CD14-positive monocyte (primary cell): ENCODE measurements around the gene SERPINB1. TPM values are rescaled to one million over a fixed set of nuclear protein-coding genes. Genes with fewer than 3 reads are reported as not detected.

Source experiments
- DNase-seq, 3 donors: peaks; one replicate each; pipeline ENCODE4 v3.0.0-alpha.2; 2011 to 2022
- H2AFZ ChIP-seq: 2 replicates; pipeline ENCODE4 v1.6.0; 2012; ENCODE audit warnings: mild to moderate bottlenecking, low read depth, low read length, inconsistent platforms; ENCODE audit not compliant: insufficient read depth, poor library complexity, severe bottlenecking
- H3K27ac ChIP-seq, 2 donors: 1 replicate in 1 of 2; 2 replicates in 1 of 2; pipeline ENCODE4 v1.5.1; 2012 to 2013; ENCODE audit warnings: low read length in 2 of 2, control low read depth in 1 of 2, inconsistent platforms in 1 of 2, low read depth in 1 of 2, mild to moderate bottlenecking in 1 of 2
- H3K27me3 ChIP-seq, 2 donors: one replicate each; pipeline versions ENCODE4 v1.6.0 to v1.6.1; 2011 to 2013; ENCODE audit warnings: low read length in 2 of 2; ENCODE audit not compliant: control insufficient read depth in 2 of 2, insufficient read depth in 2 of 2
- H3K36me3 ChIP-seq, 2 donors: replicated peaks in 1 of 2; 1 replicate in 1 of 2; 2 replicates in 1 of 2; pipeline versions ENCODE4 v1.5.1 to v1.6.1; 2012 to 2013; ENCODE audit warnings: low read length in 2 of 2, control low read depth in 1 of 2, inconsistent platforms in 1 of 2, mild to moderate bottlenecking in 1 of 2; ENCODE audit not compliant: insufficient read depth in 2 of 2, control insufficient read depth in 1 of 2
- H3K4me1 ChIP-seq, 2 donors: 1 replicate in 1 of 2; 2 replicates in 1 of 2; pipeline versions ENCODE4 v1.5.1 to v1.6.1; 2012 to 2013; ENCODE audit warnings: low read length in 2 of 2, control low read depth in 1 of 2, inconsistent platforms in 1 of 2, mild to moderate bottlenecking in 1 of 2, moderate library complexity in 1 of 2; ENCODE audit not compliant: insufficient read depth in 2 of 2, control insufficient read depth in 1 of 2
- H3K4me2 ChIP-seq: replicated peaks from 2 replicates; pipeline ENCODE3; 2012; ENCODE audit warnings: low read length, moderate library complexity, mild to moderate bottlenecking; ENCODE audit not compliant: poor library complexity, severe bottlenecking; ENCODE audit errors: extremely low read depth
- H3K4me3 ChIP-seq, 3 experiments: fragments of 200-600 bp in 1 of 3; sonication (generic) in 1 of 3; replicated peaks in 1 of 3; 1 replicate in 2 of 3; 2 replicates in 1 of 3; pipeline ENCODE4 v1.5.1; 2011 to 2013; ENCODE audit warnings: low read length in 3 of 3, mild to moderate bottlenecking in 3 of 3, control low read depth in 2 of 3, low read depth in 2 of 3, inconsistent platforms in 1 of 3, moderate library complexity in 1 of 3
- H3K79me2 ChIP-seq: 2 replicates; pipeline ENCODE4 v1.6.0; 2012; ENCODE audit warnings: mild to moderate bottlenecking, control low read depth, inconsistent platforms, low read length, moderate library complexity; ENCODE audit not compliant: insufficient read depth
- H3K9ac ChIP-seq: 2 replicates; pipeline ENCODE4 v1.6.0; 2017; ENCODE audit warnings: low read length, mild to moderate bottlenecking; ENCODE audit not compliant: insufficient read depth, poor library complexity, severe bottlenecking
- H3K9me3 ChIP-seq, 2 donors: replicated peaks in 1 of 2; 1 replicate in 1 of 2; 2 replicates in 1 of 2; pipeline versions ENCODE4 v1.5.1 to v1.6.1; 2012 to 2013; ENCODE audit warnings: low read length in 2 of 2, control low read depth in 1 of 2; ENCODE audit not compliant: control insufficient read depth in 1 of 2, insufficient read depth in 1 of 2
- H4K20me1 ChIP-seq: 2 replicates; pipeline ENCODE4 v1.6.0; 2012; ENCODE audit warnings: mild to moderate bottlenecking, low read length, control low read depth, moderate library complexity; ENCODE audit not compliant: insufficient read depth
- H3K27ac Mint-ChIP-seq, 7 donors: one replicate each; pipeline ENCODE4 v1.8.0; 2020; ENCODE audit warnings: mild to moderate bottlenecking in 7 of 7, mixed read lengths in 7 of 7, moderate library complexity in 6 of 7, inconsistent platforms in 2 of 7
- H3K27me3 Mint-ChIP-seq, 3 donors: one replicate each; pipeline ENCODE4 v1.8.0; 2021 to 2022; ENCODE audit warnings: low read depth in 3 of 3, mild to moderate bottlenecking in 3 of 3, mixed read lengths in 3 of 3, moderate library complexity in 3 of 3, inconsistent platforms in 1 of 3
- H3K36me3 Mint-ChIP-seq, 2 donors: one replicate each; pipeline ENCODE4 v1.8.0; 2020; ENCODE audit warnings: mixed read lengths in 2 of 2, inconsistent platforms in 1 of 2, mild to moderate bottlenecking in 1 of 2
- H3K4me1 Mint-ChIP-seq: one replicate; pipeline ENCODE4 v1.8.0; 2020; ENCODE audit warnings: mild to moderate bottlenecking, mixed read lengths
- H3K4me3 Mint-ChIP-seq, 2 donors: one replicate each; pipeline ENCODE4 v1.8.0; 2020; ENCODE audit warnings: mild to moderate bottlenecking in 2 of 2, mixed read lengths in 2 of 2, moderate library complexity in 1 of 2
- H3K9me3 Mint-ChIP-seq, 7 donors: one replicate each; pipeline ENCODE4 v1.8.0; 2020 to 2022; ENCODE audit warnings: mixed read lengths in 7 of 7, mild to moderate bottlenecking in 6 of 7, moderate library complexity in 6 of 7, inconsistent platforms in 2 of 7
- CTCF ChIP-seq: fragments of 200-600 bp; IDR thresholded peaks from one replicate; pipeline ENCODE4 v1.8.0; 2022; ENCODE audit warnings: antibody characterized with exemption, mild to moderate bottlenecking
- WGBS: methylation state at CpG from one replicate; pipeline ENCODE4 v1.1.5; 2013; ENCODE audit warnings: missing lambda C conversion rate; ENCODE audit not compliant: insufficient coverage; 5-methylcytosine and 5-hydroxymethylcytosine counted together
- intact Hi-C, 2 donors: fragments of 100-400 bp; cut with micrococcal nuclease; formaldehyde crosslinking; loops; one replicate each; pipeline versions ENCODE4 v1.15.0 to v1.15.1; 2023
- polyA plus RNA-seq, 3 donors: library from polyadenylated mRNA; depleted of rRNA in 1 of 3; unstranded in 2 of 3; stranded (reverse) in 1 of 3; fragments of 300-500 nt in 2 of 3; fragments of >200 nt in 1 of 3; fragmentation: Illumina TruSeq in 2 of 3; gene quantifications; 1 replicate in 2 of 3; 2 replicates in 1 of 3; pipeline ENCODE4 v1.2.3, GENCODE V29; 2012 to 2021

The SERPINB1 gene
- polyA plus RNA-seq, 3 donors: 126 to 307 (median 306) TPM

- intact Hi-C loops: no loop called here
- Histone ChIP-seq H3K4me3 (no peak overlapping the region), H4K20me1 (no peaks in the 10 kb centered on the region), H3K9ac (no peak overlapping the region), H3K27ac (peak overlapping the region in 1 of 2 donors; percentile 9), H3K36me3 (no peaks in the 10 kb centered on the region), H3K79me2 (no peaks in the 10 kb centered on the region), H3K27me3 (no peaks in the 10 kb centered on the region), H3K4me1 (peaks cover 38 to 47% of the 10 kb centered on the region in 2 donors), H3K9me3 (peaks cover 5 to 9% of the 10 kb centered on the region in 2 donors), H2AFZ (peak overlapping the region; percentile 19), H3K4me2 (no peak overlapping the region)
- Mint-ChIP-seq H3K4me1 (peaks cover 51% of the 10 kb centered on the region), H3K9me3 (peaks cover 8 to 21% (median 15%) of the 10 kb centered on the region in 7 donors), H3K36me3 (peaks cover 0 to 13% of the 10 kb centered on the region in 2 donors), H3K27ac (peak overlapping the region in 4 of 7 donors; percentile 12 to 52 (median 34)), H3K4me3 (peak overlapping the region in 1 of 2 donors; percentile 19), H3K27me3 (no peaks in the 10 kb centered on the region)
- WGBS: no CpG with 5 or more reads among the region's 3 CpGs
- peak in 2 of 3 donors; percentile 43 to 54 for DNase-seq
- no peak for TF ChIP-seq CTCF
Measured at GRCh38 chr6:2818593-2818992, 23.1 kb downstream of the SERPINB1 start.

- Histone ChIP-seq H3K27ac (peak overlapping the region in 1 of 2 donors; percentile 9), H3K9me3 (peaks cover 5 to 9% of the 10 kb centered on the region in 2 donors), H3K36me3 (no peaks in the 10 kb centered on the region), H2AFZ (no peak overlapping the region), H4K20me1 (no peaks in the 10 kb centered on the region), H3K79me2 (no peaks in the 10 kb centered on the region), H3K4me1 (peaks cover 38 to 47% of the 10 kb centered on the region in 2 donors), H3K4me2 (no peak overlapping the region), H3K9ac (no peak overlapping the region), H3K4me3 (no peak overlapping the region), H3K27me3 (no peaks in the 10 kb centered on the region)
- Mint-ChIP-seq H3K4me3 (peak overlapping the region in 1 of 2 donors; percentile 19), H3K27me3 (no peaks in the 10 kb centered on the region), H3K9me3 (peaks cover 8 to 21% (median 15%) of the 10 kb centered on the region in 7 donors), H3K4me1 (peaks cover 51% of the 10 kb centered on the region), H3K36me3 (peaks cover 0 to 13% of the 10 kb centered on the region in 2 donors), H3K27ac (peak overlapping the region in 1 of 7 donors; percentile 52)
- 0% methylated on average over 1 of the region's 4 CpGs for WGBS
- peak in 1 of 3 donors; percentile 55 for DNase-seq
- no peak for TF ChIP-seq CTCF
- intact Hi-C loops: no loop called here
Measured at GRCh38 chr6:2817903-2818443, 23.7 kb downstream of the SERPINB1 start.
